Fibroblast of skin of abdomen (primary cell): ENCODE results near the gene ETV5.
"Not testable (repeated sequence)": the region's sequence is repeated elsewhere in the genome, so short reads cannot be mapped to it uniquely, and the experiment has no call there.

Experiments
- DNase-seq: peaks from one replicate; pipeline ENCODE4 v3.0.0-alpha.2; 2013

The ETV5 gene

DNA sequence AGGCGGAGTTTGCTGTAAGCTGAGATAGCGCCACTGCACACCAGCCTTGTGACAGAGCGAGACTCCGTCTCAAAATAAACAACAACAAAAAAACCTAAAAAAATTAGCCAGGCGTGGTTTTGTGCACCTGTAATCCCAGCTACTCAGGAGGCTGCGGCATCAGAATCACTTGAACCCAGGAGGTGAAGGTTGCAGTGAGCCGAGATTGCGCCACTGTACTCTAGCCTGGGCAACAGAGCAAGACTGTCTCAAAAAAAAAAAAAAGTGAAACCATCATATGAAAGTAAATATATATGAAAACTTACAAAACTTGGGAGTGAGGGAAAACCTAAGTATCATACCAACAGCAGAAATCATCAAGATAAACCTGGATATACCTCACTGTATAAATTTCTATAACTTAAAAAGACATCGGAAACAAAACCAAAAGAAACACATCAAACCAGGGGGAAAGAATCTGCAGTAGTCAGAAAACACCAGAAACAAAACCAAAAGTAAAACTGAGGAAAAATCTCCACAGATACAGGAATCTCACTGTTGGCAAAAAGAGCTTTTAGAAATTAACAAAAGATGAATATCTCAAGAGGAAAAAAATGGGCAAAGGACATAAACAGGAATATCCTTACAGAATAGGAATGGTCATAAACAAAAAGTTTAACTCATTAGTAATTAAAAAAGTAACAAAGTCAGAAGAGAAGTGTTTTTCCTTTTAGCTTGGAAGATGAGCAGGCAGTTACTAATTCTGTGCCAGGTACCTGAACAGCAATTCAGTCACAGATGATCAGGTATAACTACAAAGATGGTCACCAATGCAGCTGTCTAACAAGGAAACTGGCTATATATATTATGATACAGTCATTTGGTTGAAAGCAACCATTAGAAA is 41.3 kb downstream of the ETV5 start:
- no peak for DNase-seq

DNA sequence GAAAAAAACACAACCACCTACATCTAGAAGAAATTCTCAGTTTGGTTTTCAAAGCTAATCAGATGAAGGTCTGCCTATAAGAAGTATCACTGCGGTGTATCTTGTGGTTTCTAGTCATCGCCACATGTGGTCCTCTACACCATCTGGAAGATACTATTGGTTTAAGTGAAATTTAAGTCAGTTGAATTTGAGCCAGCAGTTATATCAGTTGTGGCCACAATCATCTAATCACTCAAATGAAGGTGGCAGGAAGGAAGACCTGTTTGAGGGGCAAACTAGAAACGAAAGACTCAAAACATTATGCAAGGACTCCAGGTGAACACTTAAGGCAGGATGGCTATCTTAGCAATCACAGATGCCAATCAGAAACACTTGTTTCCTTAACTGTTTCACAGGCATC is 48.7 kb downstream of the ETV5 start:
- DNase-seq, result peak; percentile 10

DNA sequence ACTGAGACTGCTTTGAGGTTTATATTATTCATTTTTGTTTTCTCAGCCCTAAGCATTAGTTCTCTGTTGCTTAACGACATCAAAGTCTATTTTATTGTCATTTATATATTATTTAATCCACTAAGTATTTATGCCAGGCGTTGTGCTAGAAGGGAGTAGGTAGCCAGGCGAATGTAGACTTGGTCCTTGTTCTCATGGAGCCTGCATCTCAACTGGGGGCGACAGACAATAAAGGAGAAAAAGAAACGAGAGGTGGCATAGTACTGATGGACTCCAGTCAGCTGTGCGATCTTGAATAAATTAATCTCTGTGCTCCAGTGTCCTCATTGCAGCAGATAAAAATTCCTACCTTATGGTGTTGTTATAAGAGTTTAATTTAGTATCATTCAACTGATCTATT is 49.7 kb downstream of the ETV5 start:
- DNase-seq, result no peak

DNA sequence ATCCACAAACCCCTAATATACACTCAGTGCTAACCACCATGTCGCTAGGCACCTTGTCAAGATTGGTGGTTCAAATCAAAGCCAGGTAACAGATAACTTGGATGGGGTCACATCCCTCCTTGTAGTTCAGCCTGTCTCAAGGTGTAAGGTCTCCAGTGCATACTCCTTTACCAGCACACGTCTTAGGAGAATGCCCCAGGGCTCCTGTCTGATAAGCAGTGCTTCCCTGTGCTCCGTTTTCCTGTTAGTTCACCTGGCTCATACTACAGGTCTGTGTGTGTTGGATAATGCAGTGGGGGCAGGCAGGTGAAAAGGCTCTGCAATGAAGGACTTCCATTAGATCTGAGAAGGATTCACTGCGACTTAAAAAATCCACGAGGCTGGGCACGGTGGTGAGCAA is 50.7 kb downstream of the ETV5 start:
- no peak for DNase-seq

DNA sequence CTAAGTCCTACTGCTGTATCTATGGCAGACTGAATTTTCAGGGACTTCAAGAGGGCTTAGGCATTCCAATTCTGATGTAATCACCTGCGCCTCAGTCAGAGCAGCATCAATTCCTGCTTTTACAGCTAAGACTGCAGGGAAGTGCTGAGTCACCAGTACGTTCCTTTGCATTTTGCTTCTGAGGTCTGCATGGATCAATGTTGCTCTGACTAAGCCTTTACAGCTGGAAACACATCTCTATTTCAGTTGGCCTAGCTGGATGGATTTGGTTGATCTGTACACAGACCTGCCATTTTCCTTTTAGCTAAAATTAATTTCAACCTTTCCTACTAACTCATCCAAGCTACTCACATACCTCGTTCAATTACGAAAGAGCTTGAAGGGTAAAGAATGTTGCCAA is 51.3 kb downstream of the ETV5 start:
- peak; percentile 93 for DNase-seq

DNA sequence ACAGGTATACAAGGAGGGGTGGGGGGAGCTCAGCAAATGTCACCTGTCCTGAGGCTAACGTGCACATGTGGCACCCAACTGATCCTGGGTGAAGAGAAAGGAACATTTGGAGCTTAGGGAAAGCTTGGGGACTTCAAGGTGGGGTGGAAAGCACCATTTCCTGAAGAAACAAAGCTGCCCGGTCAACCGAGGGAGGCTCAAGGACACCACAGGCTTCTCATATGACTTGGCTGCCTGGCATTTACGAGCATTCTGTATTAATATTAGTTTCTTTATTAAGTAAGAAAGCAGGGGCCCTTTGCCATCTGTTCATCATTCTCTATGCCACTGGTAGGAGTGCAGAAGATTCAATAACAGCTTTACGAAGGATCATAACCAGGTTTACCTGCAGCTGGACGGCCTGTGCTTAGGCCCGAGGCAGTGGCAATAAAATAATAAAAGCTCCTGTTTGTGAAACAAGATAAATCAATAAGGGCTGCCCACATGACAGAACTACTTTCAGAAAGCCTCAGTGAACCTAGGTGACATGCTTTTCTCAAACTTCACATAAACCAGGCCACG is 54.0 kb downstream of the ETV5 start:
- DNase-seq, result no peak

DNA sequence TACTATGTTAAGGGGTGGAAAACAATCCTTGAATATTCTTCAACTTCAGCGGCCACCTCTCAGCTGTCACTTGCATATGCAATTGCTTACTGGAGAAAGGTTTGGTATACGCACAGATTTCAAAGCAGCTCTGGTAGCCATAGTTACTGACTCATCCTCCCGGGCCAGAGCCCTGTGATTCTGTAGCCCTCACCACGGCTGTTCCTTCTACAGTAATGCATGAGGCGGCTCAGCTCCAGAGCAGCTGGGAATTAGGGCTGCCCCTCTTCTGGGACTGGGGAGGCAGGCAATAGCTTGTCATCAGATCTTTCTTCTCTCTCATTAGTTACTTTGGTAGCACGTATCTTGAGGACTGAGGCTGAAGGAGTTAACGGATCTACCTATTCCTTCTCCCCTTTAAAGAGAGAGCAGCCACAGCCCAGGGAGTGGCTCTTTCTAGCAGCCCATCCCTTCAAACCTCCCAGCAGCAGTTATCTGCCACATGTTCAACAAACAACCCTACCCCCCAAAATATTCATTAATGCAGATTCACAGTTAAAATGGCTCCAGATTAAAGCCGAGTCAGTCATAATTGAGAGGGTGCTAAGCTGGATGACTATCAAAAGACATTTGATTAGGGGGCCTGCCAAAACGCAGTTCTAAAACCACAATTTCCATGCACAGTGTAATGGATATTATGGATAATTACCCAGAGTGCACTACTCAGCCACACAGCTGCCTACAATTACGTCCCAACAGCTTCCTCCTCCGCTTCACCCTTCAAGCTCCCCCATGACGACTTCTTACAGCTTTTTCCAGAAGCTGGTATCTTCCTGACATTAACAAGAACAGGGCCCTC is 54.7 kb downstream of the ETV5 start:
- DNase-seq, result peak; percentile 73

DNA sequence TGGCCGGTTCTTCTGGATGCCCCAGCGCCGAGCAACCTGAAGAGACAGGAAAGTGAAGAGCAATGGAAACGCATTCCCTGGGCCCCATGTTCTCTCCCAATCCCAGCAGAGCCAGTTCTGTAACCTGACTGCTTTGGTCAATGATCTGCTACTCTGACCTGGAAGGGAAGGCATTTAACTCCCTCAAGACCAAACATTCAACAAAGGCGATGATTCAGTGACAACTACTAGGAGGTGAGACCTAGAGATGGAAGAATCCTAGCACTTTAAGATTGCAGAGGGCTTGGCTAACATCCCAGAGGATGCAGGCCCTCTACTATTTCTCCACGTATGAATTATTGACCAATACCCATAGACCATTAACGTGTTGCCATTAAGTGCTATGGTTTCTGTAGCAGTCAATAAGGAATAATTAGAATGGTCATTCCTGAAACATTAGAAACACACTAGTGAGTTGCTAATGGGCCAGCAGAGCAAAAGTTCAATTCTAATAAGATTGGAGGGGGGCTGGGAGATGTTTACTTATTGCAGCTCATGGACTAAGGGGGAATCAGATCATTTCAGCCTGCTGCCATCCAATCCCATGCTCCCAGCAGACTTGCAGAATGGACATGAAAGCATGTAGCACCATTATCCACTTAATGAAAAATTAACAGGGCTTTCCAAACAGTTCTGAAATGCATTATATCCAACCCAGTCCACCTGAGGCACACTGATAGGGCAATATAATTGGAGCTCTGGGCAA is 56.6 kb downstream of the ETV5 start:
- no peak for DNase-seq

DNA sequence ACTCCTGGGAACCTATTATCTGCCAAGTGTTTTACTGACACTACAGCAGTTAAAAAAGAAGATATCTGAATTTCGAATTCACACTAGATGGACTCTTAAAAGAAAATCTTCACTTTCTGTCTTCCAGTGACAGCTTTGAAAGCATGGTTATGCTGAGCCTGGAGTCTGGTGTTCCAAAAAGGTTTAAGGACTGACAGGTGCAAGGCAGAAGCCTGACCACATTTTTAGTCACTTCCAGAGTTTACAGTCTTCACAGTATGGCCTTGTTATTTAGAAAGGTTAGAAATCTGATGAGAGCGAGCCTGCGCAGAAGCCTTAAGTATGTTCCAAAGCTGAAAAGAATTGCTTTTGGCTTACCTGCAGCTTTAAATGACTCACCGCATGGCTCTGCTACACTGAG is 59.9 kb downstream of the ETV5 start:
- DNase-seq, result no peak

DNA sequence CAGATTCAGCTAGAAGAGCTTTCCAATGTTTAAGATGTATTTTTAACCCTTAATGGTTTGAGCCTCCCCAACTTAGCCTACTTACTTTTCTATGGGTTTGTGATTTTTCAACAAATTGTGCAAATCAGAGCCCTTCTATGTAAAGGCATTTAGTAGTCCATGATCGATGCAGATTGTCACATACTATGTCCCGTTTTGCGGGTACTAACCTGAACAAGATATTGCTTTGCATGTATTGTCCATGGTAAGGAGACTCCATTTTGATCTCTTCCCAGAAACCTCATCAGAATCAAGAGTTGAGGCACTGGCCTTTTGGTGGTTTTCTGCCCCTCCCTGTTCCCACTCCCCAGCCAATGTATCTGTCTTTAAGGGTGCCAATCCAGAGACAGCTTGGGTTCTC is 60.8 kb downstream of the ETV5 start:
- no peak for DNase-seq

DNA sequence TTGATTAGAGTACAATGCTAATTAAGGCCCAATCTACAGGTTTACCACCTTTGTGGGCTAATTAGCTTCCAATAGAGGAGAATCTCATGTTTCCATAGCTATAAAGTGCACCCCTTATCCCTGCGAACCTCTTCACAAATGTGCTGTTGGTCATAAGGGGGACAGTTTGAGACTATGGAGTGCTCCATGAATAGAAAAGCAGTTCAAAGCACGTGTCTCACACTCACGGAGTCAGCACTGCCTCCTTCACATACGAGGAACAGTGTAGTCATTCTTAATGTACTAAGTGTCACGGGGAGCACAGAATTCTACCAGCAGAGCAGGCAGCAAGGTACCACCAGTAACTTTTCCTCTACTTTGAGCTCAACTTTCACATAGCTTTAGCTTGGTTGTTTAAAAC is 62.1 kb downstream of the ETV5 start:
- DNase-seq, result no peak

DNA sequence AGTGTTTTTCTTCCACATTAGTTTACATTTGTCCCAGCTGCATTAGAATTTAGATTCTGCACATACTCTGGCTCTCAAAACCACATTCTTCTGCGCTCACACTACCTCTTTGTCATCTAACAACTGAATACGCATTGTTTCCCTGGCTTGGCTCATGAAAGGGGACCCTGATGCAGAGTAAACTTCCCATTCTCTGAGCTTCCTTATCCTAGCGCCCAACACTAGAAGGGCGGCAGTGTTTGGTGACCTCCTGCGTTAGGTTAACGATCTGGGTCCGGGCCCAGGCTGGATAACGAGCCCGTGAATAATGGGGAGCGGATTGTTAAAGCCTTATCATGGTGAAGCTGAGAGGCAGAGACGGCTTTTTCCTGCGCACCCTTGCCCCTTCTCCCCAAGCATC is 63.9 kb downstream of the ETV5 start:
- no peak for DNase-seq

DNA sequence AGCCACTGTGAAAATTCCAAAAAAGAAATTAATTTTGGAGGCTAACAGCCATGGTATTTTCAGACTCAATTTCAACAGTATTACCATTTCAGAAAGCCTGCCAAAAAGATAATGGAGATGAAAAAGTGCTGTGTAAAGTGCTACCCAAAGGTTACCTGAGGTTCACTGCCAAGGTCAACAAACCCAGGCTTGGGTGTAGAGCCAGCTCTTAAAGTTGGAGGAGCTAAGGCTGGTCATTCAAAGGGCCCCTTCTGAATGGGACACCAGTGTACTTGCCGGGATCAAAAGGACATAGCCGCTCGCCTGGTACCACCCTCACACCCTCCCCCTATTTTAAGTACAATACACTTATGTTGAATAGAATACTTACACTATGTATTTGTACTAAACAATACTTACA is 64.5 kb downstream of the ETV5 start:
- DNase-seq, result no peak

DNA sequence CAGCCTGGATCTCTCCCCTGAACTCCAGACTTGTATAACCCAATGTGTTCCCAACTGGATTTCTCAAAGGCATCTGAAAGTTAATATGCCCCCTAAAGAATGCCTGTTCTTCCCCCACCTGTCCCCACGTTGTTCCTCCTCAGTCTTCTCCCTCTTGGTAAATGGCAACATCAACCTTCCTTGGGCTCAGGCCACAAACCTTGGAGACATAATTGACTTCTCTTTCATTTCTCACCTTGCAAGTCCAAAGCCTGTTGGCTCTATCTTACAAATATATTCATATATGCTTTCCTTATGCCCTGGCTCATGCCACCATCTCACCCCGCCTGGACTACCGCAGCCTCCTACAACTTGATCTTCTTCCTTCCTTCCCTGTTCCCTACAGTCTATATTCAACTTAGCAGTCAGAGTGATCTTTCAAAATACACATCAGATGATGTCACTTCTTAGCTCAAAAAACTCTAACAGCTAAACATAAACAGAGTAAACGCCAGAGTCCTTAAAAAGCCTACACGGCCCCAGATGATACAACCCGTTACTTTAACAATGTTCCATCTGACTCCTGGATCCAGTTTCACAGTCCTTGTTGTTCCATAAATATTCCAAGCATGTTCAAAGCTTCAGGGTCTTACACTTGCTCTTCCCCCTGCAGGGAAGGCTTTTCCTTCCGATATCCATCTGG is 66.2 kb downstream of the ETV5 start:
- no peak for DNase-seq

DNA sequence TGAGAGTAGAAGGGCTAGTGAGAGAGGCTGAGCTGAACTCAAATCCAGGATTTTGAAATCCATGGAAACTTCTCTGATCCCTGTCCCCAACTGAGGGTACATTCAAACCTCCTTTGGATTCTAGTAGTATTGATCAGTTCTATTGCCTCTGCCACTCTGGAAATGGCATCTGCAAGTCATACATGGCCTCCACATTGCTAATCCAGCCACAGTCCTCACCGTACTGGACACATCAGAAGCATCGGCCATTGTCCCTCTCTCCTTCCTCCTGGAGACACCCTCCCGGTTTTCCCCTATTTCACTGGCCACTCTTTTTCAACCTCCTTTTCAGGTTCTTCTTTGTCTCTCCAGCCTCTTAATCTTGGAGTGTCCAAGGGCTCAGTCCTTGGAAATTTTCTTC is 66.9 kb downstream of the ETV5 start:
- no peak for DNase-seq

DNA sequence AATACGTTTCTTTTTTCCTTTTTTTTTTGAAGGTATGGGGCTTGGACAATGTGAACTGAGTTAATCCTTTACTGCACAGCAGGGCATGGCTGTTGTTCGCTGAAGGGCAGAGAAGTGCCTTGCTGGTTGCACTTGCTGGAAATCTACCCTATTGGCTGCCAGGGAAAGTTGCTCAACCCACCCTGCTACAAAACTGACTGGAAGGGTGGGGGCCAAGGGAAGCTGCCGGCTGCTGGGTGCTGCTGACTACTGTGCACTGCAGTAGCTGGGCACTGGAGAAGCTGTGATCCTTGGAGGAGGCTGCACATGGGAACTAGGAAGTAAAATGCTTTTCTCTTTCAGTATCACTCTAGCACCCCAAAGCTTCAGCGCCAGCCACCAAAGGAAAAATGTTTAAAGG is 70.5 kb downstream of the ETV5 start:
- DNase-seq, result no peak

DNA sequence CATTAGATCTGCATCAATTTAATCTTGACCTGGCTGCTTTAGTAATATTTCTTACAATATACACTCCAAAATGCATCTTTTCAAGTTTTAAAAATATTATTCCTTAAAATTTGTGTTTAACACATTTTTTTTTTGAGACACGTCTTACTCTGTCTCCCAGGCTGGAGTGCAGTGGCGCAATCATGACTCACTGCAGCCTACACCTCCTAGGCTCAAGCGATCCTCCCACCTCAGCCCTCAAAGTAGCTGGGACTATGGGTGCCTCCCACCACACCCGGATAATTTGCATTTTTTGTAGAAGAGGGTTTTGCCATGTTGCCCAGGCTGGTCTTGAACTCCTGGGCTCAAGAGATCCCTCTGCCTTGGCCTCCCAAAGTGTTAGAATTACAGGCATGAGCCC is 73.6 kb downstream of the ETV5 start:
- DNase-seq, result no peak

DNA sequence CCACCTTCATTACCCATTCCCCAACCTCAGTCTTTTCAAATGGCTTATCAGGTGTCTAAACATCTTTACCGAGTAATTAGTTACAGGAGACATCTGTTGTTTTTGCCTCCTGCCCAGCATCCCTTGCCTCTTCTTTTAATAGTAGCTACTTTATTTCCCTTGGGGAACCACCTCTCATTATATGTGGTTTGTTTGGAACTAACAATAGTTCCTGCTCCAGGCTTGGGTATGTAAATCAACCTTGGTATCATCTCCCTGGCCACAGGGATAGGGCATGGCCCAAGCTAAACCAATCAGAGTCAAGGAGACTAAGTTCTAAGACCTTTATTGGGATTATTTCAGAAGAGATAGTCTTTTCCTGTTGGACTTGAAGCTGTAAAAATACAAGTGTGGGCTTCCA is 76.6 kb downstream of the ETV5 start:
- DNase-seq, result no peak

DNA sequence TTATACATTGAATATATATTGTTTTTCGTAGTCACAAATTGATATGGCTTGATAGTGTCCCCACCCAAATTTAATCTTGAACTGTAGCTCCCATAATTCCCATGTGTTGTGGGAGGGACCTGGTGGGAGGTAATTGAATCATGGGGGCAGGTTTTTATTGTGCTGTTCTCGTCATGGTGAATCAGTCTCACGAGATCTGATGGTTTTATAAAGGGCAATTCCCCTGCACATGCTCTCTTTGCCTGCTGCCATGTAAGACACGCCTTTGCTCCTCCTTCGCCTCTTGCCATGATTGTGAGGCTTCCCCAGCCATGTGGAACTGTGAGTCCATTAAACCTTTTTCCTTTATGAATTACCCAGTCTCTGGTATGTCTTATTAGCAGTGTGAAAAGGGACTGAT is 82.9 kb downstream of the ETV5 start:
- DNase-seq, result not testable (repeated sequence)

DNA sequence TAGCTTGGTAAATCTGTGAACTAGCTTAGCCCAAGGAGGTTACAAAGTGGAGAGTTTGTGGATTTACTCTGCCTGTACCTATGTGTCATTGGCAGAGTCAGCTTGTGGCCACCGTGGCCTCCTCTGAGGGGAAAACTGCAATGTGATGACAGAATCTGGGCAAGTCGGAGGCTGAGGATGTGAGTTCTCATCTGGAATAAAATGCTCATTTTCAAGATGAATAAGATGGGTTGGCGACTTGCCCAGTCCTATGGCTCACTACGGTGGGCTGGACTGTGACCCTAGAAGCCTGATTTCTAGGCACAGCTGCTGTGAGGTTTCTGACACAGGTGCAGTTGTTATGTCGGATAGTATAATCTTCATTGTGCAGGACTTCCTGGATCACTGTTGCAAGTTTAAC is 83.7 kb downstream of the ETV5 start:
- peak; percentile 85 for DNase-seq

DNA sequence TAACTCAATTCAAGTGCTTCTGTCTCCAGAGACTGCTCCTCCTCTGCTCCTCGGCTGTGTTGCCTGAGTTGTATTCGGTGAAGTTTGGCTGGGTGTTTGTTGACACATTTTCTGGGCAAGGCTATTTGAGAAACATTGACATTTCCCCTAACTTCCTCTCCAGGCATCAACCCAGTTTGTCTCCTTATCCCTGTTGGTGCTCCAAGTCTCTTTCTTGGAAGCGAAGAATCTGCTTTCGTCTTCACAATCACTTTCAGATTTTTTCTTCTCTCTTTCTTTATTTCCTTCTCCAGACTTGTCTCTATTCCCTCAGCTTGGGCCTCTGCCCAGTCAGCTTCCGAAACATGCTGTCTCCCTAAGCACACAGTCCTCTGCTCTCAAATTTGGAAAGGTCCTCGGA is 84.7 kb downstream of the ETV5 start:
- DNase-seq, result peak; percentile 18

DNA sequence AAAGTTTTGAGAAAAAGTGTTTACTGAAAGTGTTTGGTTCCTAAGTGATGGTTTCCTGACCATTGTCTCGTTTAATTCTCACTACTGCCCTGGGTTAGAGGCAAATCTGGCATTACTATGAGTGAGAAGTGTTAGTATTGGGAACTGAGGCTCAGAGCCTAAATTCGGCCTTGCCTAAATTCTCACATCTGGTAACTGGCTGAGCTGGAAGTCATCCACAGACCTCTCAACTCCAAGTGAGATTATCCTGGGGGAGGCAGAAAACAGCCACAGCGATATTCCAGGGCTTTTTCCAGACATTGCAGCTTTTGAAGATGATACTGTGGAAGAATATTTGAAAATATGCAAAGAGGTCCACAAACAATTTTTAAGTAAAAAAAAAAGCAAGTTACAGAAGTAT is 86.0 kb downstream of the ETV5 start:
- DNase-seq, result peak; percentile 11
